ENCODE measurements around the gene FGD2. TPM values are rescaled to one million over a fixed set of nuclear protein-coding genes. Genes with fewer than 3 reads are reported as not detected.

FGD2 gene
- total RNA-seq, 2 donors from 2014 or later, result 10.1 to 11.9 TPM

- no peaks in the 10 kb centered on the region for H3K9me3 ChIP-seq
- TF ChIP-seq POLR2A (IDR thresholded peaks at IDR 0.05), result no peak
- TF ChIP-seq, protein P1, sequence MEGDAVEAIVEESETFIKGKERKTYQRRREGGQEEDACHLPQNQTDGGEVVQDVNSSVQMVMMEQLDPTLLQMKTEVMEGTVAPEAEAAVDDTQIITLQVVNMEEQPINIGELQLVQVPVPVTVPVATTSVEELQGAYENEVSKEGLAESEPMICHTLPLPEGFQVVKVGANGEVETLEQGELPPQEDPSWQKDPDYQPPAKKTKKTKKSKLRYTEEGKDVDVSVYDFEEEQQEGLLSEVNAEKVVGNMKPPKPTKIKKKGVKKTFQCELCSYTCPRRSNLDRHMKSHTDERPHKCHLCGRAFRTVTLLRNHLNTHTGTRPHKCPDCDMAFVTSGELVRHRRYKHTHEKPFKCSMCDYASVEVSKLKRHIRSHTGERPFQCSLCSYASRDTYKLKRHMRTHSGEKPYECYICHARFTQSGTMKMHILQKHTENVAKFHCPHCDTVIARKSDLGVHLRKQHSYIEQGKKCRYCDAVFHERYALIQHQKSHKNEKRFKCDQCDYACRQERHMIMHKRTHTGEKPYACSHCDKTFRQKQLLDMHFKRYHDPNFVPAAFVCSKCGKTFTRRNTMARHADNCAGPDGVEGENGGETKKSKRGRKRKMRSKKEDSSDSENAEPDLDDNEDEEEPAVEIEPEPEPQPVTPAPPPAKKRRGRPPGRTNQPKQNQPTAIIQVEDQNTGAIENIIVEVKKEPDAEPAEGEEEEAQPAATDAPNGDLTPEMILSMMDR (IDR thresholded peaks at IDR 0.05), result no peak
- H3K36me3 ChIP-seq (replicated peaks in 1 of 2; ENCODE audit: insufficient read depth in 1 of 2, low read depth in 2 of 2), result no peaks in the 10 kb centered on the region
- 73 to 89% methylated on average over 12 of the region's 12 CpGs for WGBS, 2 donors
- no peaks in the 10 kb centered on the region for H3K27me3 ChIP-seq
- ATAC-seq (no peak), DNase-seq (no peak)
- H3K27ac ChIP-seq, result no peak overlapping the region
- H3K4me3 ChIP-seq, result no peak overlapping the region
- H3K4me1 ChIP-seq, result peaks cover 26% of the 10 kb centered on the region
- intact Hi-C loops (cut with DNase I), result no loop called here
Observed at GRCh38 chr6:37036146-37036545, 30.7 kb downstream of the FGD2 start.

DNA sequence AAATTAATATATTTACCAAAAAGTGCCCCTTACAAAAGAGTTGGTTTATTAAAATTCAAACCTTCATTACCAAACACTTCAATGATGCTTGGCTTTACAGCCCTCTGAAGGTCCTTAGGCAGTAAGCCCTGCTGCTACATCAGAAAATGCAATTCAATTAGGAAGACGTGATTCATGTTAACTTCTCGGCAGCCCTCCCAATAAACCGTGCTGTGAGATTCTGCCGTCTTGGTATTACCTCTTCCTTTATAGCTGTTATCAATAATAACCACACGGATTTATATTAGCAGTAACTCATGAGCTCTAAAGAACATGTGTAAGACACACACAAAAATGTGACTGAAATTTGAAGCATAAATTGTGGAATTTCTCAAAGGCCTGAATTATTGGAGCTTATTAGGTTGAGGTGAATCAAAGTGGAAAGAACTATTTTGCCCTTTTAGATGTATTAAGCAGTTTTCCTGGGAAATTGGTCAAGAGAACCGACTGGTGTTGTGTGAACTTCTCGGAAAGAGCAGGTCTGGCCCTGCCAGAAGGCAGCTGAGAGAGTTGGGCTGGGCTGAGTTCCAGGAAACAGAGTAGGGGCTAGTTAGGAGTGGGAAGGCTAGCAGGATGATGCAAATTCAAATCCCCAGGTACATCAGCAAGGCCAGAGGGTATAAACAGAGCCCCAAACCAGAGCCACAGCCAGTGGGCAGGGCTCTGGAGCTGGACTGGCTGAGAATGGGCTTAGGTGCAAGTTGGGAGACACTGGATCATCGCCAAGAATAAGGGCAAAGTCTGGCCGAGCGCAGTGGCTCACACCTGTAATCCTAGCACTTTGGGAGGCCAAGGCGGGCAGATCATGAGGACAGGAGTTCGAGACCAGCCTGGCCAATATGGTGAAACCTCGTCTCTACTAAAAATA lies 33.1 kb downstream of the FGD2 start:
- DNase-seq, result peak; percentile 91 to 95 (median 93)
- intact Hi-C loops (cut with DNase I), result no loop called here
- H3K27me3 ChIP-seq, result no peaks in the 10 kb centered on the region
- TF ChIP-seq, protein P1 (IDR thresholded peaks at IDR 0.05), result no peak
- peak in 2 of 3 donors; percentile 23 to 34 for TF ChIP-seq POLR2A (IDR thresholded peaks at IDR 0.05)
- WGBS, 2 donors, result 33 to 35% methylated on average over 13 of the region's 13 CpGs
- no peaks in the 10 kb centered on the region for H3K36me3 ChIP-seq (replicated peaks in 1 of 2; ENCODE audit: insufficient read depth in 1 of 2, low read depth in 2 of 2)
- ATAC-seq, result peak; percentile 94
- H3K9me3 ChIP-seq, result no peaks in the 10 kb centered on the region
- peaks cover 26% of the 10 kb centered on the region for H3K4me1 ChIP-seq
- H3K27ac ChIP-seq, result peak overlapping the region; percentile 73 to 83 (median 79)
- H3K4me3 ChIP-seq, result no peak overlapping the region

- no peak for ATAC-seq
- Histone ChIP-seq H3K9me3 (no peaks in the 10 kb centered on the region), H3K4me1 (peaks cover 26% of the 10 kb centered on the region), H3K27ac (peak overlapping the region in 2 of 4 donors; percentile 75 to 83), H3K36me3 (replicated peaks in 1 of 2; ENCODE audit: insufficient read depth in 1 of 2, low read depth in 2 of 2) (no peaks in the 10 kb centered on the region), H3K27me3 (no peaks in the 10 kb centered on the region), H3K4me3 (no peak overlapping the region)
- WGBS, 2 donors, result 83 to 97% methylated on average over 4 of the region's 4 CpGs
- TF ChIP-seq POLR2A (IDR thresholded peaks at IDR 0.05), result no peak
- TF ChIP-seq, protein P1 (IDR thresholded peaks at IDR 0.05), result no peak
- no peak for DNase-seq
- intact Hi-C loops (cut with DNase I), result no loop called here
Observed at GRCh38 chr6:37039958-37040357, 34.5 kb downstream of the FGD2 start.

- ATAC-seq (no peak), DNase-seq (no peak)
- Histone ChIP-seq H3K27ac (no peak overlapping the region), H3K4me1 (peaks cover 34% of the 10 kb centered on the region), H3K36me3 (replicated peaks in 1 of 2; ENCODE audit: insufficient read depth in 1 of 2, low read depth in 2 of 2) (no peaks in the 10 kb centered on the region), H3K27me3 (no peaks in the 10 kb centered on the region), H3K9me3 (no peaks in the 10 kb centered on the region), H3K4me3 (no peak overlapping the region)
- WGBS, 2 donors, result 85 to 95% methylated on average over 6 of the region's 6 CpGs
- TF ChIP-seq, protein P1 (IDR thresholded peaks at IDR 0.05), result no peak
- TF ChIP-seq POLR2A (IDR thresholded peaks at IDR 0.05), result no peak
- intact Hi-C loops (cut with DNase I), result no loop called here
Observed at GRCh38 chr6:37041521-37041920, 36.1 kb downstream of the FGD2 start.

Measured in body of pancreas (tissue), 4 donors.